Measurements from ENCODE around the gene MAD1L1.
"Not testable (repeated sequence)": the region's sequence is repeated elsewhere in the genome, so short reads cannot be mapped to it uniquely, and the experiment has no call there.

The MAD1L1 gene

GRCh38 chr7:1846331-1847065, 386.2 kb downstream of the MAD1L1 start:
- H3K9me3 ChIP-seq (ENCODE audit: low read length): no peaks in the 10 kb centered on the region
- no peak overlapping the region for H3K4me3 ChIP-seq (ENCODE audit: low read depth in 1 of 2, low read length in 2 of 2)
- no peaks in the 10 kb centered on the region for H3K36me3 ChIP-seq (ENCODE audit: insufficient read depth, low read length)
- no peak overlapping the region for H3K9ac ChIP-seq (ENCODE audit: low read length)
- no peaks in the 10 kb centered on the region for H3K4me1 ChIP-seq (ENCODE audit: insufficient read depth, low read length)
- H3K27me3 ChIP-seq (ENCODE audit: control insufficient read depth in 1 of 2, insufficient read depth in 2 of 2, low read length in 2 of 2): no peaks in the 10 kb centered on the region
- H3K27ac ChIP-seq (ENCODE audit: low read depth, low read length): no peak overlapping the region

DNA sequence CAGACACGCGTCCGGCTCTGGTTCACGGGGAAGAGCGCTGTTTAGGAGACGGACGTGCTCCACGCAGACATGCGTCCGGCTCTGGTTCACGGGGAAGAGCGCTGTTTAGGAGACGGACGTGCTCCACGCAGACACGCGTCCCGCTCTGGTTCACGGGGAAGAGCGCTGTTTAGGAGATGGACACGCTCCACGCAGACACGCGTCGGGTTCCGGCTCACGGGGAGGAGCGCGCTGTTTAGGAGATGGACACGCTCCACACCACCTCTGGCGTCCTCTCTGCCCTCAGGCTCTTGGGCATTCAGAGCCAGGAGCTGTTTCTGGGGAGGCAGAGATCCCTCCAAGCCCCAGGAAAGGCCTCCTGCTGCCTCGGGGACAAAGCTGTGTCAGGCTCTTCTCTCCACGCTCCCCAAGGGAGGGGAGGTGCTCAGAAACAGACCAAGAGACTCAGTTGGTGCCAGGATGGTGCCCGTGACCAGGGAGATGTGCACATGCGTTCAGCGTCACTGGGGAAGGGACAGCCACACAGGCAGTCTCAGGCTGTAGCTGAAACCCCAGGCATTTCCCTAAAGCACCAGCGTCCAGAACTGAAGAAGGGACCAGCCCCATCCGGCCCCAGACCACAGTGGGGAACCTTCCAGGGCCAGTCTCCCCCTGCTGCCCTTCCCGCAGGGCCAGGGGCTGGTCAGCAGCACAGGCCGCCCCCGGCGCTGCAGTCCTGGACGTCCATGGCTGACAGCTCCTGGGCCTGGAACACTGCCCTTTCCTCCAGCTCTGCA, 387.0 kb downstream of the MAD1L1 start:
- Histone ChIP-seq H3K27ac (ENCODE audit: low read depth, low read length) (no peak overlapping the region), H3K36me3 (ENCODE audit: insufficient read depth, low read length) (no peaks in the 10 kb centered on the region), H3K9me3 (ENCODE audit: low read length) (no peaks in the 10 kb centered on the region), H3K4me1 (ENCODE audit: insufficient read depth, low read length) (no peaks in the 10 kb centered on the region), H3K4me3 (ENCODE audit: low read depth in 1 of 2, low read length in 2 of 2) (no peak overlapping the region), H3K27me3 (ENCODE audit: control insufficient read depth in 1 of 2, insufficient read depth in 2 of 2, low read length in 2 of 2) (no peaks in the 10 kb centered on the region), H3K9ac (ENCODE audit: low read length) (no peak overlapping the region)

DNA sequence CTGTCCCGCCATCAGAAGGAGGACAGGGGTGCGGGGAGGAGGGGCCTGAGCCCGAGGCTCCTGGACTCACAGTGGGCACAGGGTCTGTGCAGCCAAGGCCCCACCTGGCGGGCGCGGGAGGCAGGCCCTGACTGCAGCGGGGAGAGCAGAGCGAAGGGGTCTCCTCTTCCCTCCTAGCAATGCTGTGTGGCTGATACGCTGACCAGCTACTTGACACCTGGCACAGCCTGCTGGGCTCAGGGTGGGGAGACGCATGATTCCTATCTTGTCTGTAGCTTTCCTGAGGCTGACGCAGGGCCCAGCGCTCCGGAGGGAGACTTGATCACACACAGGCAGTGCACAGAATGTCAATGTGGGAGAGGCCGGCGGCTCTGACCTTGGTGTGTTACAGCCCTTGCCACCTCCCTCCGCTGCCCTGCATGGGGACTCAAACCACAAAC, 387.8 kb downstream of the MAD1L1 start:
- no peaks in the 10 kb centered on the region for H3K27me3 ChIP-seq (ENCODE audit: control insufficient read depth in 1 of 2, insufficient read depth in 2 of 2, low read length in 2 of 2)
- H3K9me3 ChIP-seq (ENCODE audit: low read length): no peaks in the 10 kb centered on the region
- H3K4me3 ChIP-seq (ENCODE audit: low read depth in 1 of 2, low read length in 2 of 2): no peak overlapping the region
- H3K36me3 ChIP-seq (ENCODE audit: insufficient read depth, low read length): no peaks in the 10 kb centered on the region
- no peak overlapping the region for H3K27ac ChIP-seq (ENCODE audit: low read depth, low read length)
- H3K4me1 ChIP-seq (ENCODE audit: insufficient read depth, low read length): no peaks in the 10 kb centered on the region
- H3K9ac ChIP-seq (ENCODE audit: low read length): no peak overlapping the region

GRCh38 chr7:1844336-1844950, 388.3 kb downstream of the MAD1L1 start:
- Histone ChIP-seq H3K27ac (ENCODE audit: low read depth, low read length) (no peak overlapping the region), H3K4me3 (ENCODE audit: low read depth in 1 of 2, low read length in 2 of 2) (no peak overlapping the region), H3K27me3 (ENCODE audit: control insufficient read depth in 1 of 2, insufficient read depth in 2 of 2, low read length in 2 of 2) (no peaks in the 10 kb centered on the region), H3K9me3 (ENCODE audit: low read length) (no peaks in the 10 kb centered on the region), H3K9ac (ENCODE audit: low read length) (no peak overlapping the region), H3K36me3 (ENCODE audit: insufficient read depth, low read length) (no peaks in the 10 kb centered on the region), H3K4me1 (ENCODE audit: insufficient read depth, low read length) (no peaks in the 10 kb centered on the region)

DNA sequence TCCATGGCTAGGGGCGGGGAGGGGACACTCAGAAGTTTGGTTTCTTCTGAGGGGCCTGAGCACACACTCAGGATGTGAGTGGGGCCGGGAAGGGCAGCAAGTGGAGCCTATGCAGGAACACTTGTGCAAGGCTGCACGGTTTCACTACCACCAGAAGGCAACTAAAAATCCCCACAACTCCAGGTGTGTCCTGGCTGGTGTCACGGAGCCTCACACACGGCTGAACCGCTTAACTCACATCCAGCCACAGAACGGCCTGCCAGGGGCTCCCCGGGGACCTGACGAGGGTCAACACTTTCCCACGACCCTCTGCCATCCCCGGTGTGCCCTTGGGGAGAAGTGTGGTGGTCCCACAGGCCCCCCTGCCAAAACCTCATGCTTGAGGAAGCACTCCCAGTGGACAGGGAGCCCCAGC, 388.8 kb downstream of the MAD1L1 start:
- Histone ChIP-seq H3K4me1 (ENCODE audit: insufficient read depth, low read length) (no peaks in the 10 kb centered on the region), H3K27ac (ENCODE audit: low read depth, low read length) (no peak overlapping the region), H3K27me3 (ENCODE audit: control insufficient read depth in 1 of 2, insufficient read depth in 2 of 2, low read length in 2 of 2) (no peaks in the 10 kb centered on the region), H3K9me3 (ENCODE audit: low read length) (no peaks in the 10 kb centered on the region), H3K4me3 (ENCODE audit: low read depth in 1 of 2, low read length in 2 of 2) (no peak overlapping the region), H3K36me3 (ENCODE audit: insufficient read depth, low read length) (no peaks in the 10 kb centered on the region), H3K9ac (ENCODE audit: low read length) (no peak overlapping the region)

- no peaks in the 10 kb centered on the region for H3K27me3 ChIP-seq (ENCODE audit: control insufficient read depth in 1 of 2, insufficient read depth in 2 of 2, low read length in 2 of 2)
- no peaks in the 10 kb centered on the region for H3K9me3 ChIP-seq (ENCODE audit: low read length)
- H3K4me3 ChIP-seq (ENCODE audit: low read depth in 1 of 2, low read length in 2 of 2): no peak overlapping the region
- H3K27ac ChIP-seq (ENCODE audit: low read depth, low read length): no peak overlapping the region
- H3K9ac ChIP-seq (ENCODE audit: low read length): no peak overlapping the region
- no peaks in the 10 kb centered on the region for H3K4me1 ChIP-seq (ENCODE audit: insufficient read depth, low read length)
- H3K36me3 ChIP-seq (ENCODE audit: insufficient read depth, low read length): no peaks in the 10 kb centered on the region
Measured at GRCh38 chr7:1843271-1843861, 389.4 kb downstream of the MAD1L1 start.

- Histone ChIP-seq H3K27ac (ENCODE audit: low read depth, low read length) (no peak overlapping the region), H3K4me3 (ENCODE audit: low read depth in 1 of 2, low read length in 2 of 2) (no peak overlapping the region), H3K36me3 (ENCODE audit: insufficient read depth, low read length) (no peaks in the 10 kb centered on the region), H3K27me3 (ENCODE audit: control insufficient read depth in 1 of 2, insufficient read depth in 2 of 2, low read length in 2 of 2) (no peaks in the 10 kb centered on the region), H3K9me3 (ENCODE audit: low read length) (no peaks in the 10 kb centered on the region), H3K4me1 (ENCODE audit: insufficient read depth, low read length) (no peaks in the 10 kb centered on the region), H3K9ac (ENCODE audit: low read length) (no peak overlapping the region)
Measured at GRCh38 chr7:1842321-1843221, 390.2 kb downstream of the MAD1L1 start.

DNA sequence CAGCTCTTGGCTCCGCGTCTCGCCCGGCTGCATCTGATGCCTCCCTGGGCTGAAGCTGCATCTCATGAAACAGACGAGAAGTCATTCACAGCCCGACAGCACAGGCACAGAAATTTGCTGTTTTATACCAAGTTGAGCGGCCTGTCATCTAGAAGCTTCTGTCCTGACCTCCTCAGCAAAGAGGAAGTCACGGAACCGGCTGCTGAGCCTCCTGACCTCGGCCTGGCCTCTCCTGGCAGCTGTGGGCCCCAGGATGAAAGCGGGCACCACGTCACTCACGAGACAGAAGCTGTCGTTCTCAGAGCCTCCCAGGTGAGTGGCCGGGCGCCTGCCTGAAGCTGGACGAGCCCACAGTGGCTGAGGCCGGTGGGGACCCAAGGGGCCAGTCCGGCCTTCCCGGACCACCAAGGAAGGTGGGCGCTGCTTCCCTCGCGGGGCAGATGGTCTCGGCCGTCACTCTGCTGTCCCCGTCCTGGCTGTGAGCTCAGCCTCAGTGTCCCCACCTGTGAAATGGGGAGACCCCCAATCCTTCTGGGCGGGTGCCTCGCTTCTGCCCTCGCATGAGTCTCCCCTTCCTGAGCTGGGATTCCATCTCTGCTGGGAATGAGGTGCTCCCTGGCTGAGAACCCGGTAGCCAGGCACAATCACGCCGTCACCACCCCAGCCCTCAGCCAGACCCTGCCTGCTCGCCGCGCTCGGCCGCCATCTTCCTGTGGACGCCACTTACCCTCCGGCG, 391.3 kb downstream of the MAD1L1 start:
- not testable (repeated sequence) for H3K4me3 ChIP-seq (ENCODE audit: low read depth in 1 of 2, low read length in 2 of 2); H3K27ac ChIP-seq (ENCODE audit: low read depth, low read length); H3K36me3 ChIP-seq (ENCODE audit: insufficient read depth, low read length); H3K27me3 ChIP-seq (ENCODE audit: control insufficient read depth in 1 of 2, insufficient read depth in 2 of 2, low read length in 2 of 2); H3K9me3 ChIP-seq (ENCODE audit: low read length); H3K9ac ChIP-seq (ENCODE audit: low read length); H3K4me1 ChIP-seq (ENCODE audit: insufficient read depth, low read length)

- H3K9me3 ChIP-seq (ENCODE audit: low read length); H3K4me3 ChIP-seq (ENCODE audit: low read depth in 1 of 2, low read length in 2 of 2); H3K27ac ChIP-seq (ENCODE audit: low read depth, low read length); H3K4me1 ChIP-seq (ENCODE audit: insufficient read depth, low read length); H3K9ac ChIP-seq (ENCODE audit: low read length); H3K36me3 ChIP-seq (ENCODE audit: insufficient read depth, low read length); H3K27me3 ChIP-seq (ENCODE audit: control insufficient read depth in 1 of 2, insufficient read depth in 2 of 2, low read length in 2 of 2): not testable (repeated sequence)
Measured at GRCh38 chr7:1840744-1841143, 392.0 kb downstream of the MAD1L1 start.

GRCh38 chr7:1839701-1840100, 393.0 kb downstream of the MAD1L1 start:
- Histone ChIP-seq H3K9me3 (ENCODE audit: low read length) (no peaks in the 10 kb centered on the region), H3K27ac (ENCODE audit: low read depth, low read length) (no peak overlapping the region), H3K9ac (ENCODE audit: low read length) (no peak overlapping the region), H3K36me3 (ENCODE audit: insufficient read depth, low read length) (no peaks in the 10 kb centered on the region), H3K27me3 (ENCODE audit: control insufficient read depth in 1 of 2, insufficient read depth in 2 of 2, low read length in 2 of 2) (no peaks in the 10 kb centered on the region), H3K4me3 (ENCODE audit: low read depth in 1 of 2, low read length in 2 of 2) (no peak overlapping the region), H3K4me1 (ENCODE audit: insufficient read depth, low read length) (no peaks in the 10 kb centered on the region)
